Uterus (tissue), 4 donors: ENCODE results near the gene REXO1. TPM values are rescaled to one million over a fixed set of nuclear protein-coding genes. Genes with fewer than 3 reads are reported as not detected.
"Not testable (repeated sequence)": the region's sequence is repeated elsewhere in the genome, so short reads cannot be mapped to it uniquely, and the experiment has no call there.

ENCODE experiments used
- DNase-seq, 2 donors: peaks; one replicate each; pipeline ENCODE4 v3.0.0-alpha.2; 2019 to 2020
- H3K27ac ChIP-seq, 2 donors: fragments of 200-600 bp; sonication (generic); 1 replicate in 1 of 2; 2 replicates in 1 of 2; pipeline ENCODE4 v1.5.1; 2016 to 2018
- H3K27me3 ChIP-seq, 2 donors: fragments of 200-600 bp; sonication (generic); one replicate each; pipeline ENCODE4 v1.5.1; 2018 to 2019; ENCODE audit warnings: control low read depth in 1 of 2
- H3K36me3 ChIP-seq, 2 donors: fragments of 200-600 bp; sonication (generic); one replicate each; pipeline ENCODE4 v1.5.1; 2019; ENCODE audit warnings: control low read depth in 1 of 2
- H3K4me1 ChIP-seq, 2 donors: fragments of 200-600 bp; sonication (generic); one replicate each; pipeline ENCODE4 v1.5.1; 2018 to 2019; ENCODE audit warnings: control low read depth in 1 of 2
- H3K4me3 ChIP-seq, 2 donors: fragments of 200-600 bp; sonication (generic); 1 replicate in 1 of 2; 2 replicates in 1 of 2; pipeline ENCODE4 v1.5.1; 2018 to 2019; ENCODE audit warnings: mild to moderate bottlenecking in 1 of 2
- H3K9me3 ChIP-seq, 2 donors: fragments of 200-600 bp; sonication (generic); one replicate each; pipeline ENCODE4 v1.5.1; 2019; ENCODE audit warnings: control low read depth in 1 of 2
- POLR2A ChIP-seq, 2 donors: fragments of 450-650 bp; IDR thresholded peaks; one replicate each; pipeline ENCODE4 v1.6.1; 2016; ENCODE audit warnings: antibody characterized with exemption in 2 of 2, mild to moderate bottlenecking in 1 of 2, moderate library complexity in 1 of 2
- intact Hi-C: fragments of 100-400 bp; cut with DNase I; formaldehyde crosslinking; loops from one replicate; pipeline ENCODE4 v1.15.1; 2023; ENCODE audit warnings: low total_unique reads
- total RNA-seq, 4 donors: library from RNA; depleted of rRNA in 3 of 4; stranded (reverse); fragments of >200 nt in 3 of 4; gene quantifications; one replicate each; pipeline versions ENCODE4 v1.1.0 to v1.2.4, GENCODE V29; 2014 to 2023
- TF ChIP-seq, protein P1 (sequence below), 4 experiments: fragments of 200-600 bp in 2 of 4; fragments of 450-650 bp in 2 of 4; sonication (generic) in 2 of 4; IDR thresholded peaks; one replicate each; pipeline ENCODE4 v1.5.1; 2016 to 2019; ENCODE audit warnings: antibody characterized with exemption in 4 of 4, mild to moderate bottlenecking in 2 of 4, moderate library complexity in 1 of 4
- donor health status: DM: yes; HTN: yes; CAD: no.

The REXO1 gene
- total RNA-seq, 4 donors from 2014 or later = 1.5 to 67.4 (median 25.1) TPM

GRCh38 chr19:1875646-1876495 is 27.6 kb upstream of the REXO1 start:
- peak; percentile 86 to 88 for DNase-seq
- Histone ChIP-seq H3K4me1 (peaks cover 10 to 36% of the 10 kb centered on the region in 2 donors), H3K27ac (peak overlapping the region; percentile 89 to 92), H3K4me3 (peak overlapping the region; percentile 93 to 96), H3K27me3 (no peaks in the 10 kb centered on the region), H3K36me3 (no peaks in the 10 kb centered on the region), H3K9me3 (no peaks in the 10 kb centered on the region)
- TF ChIP-seq, protein P1, sequence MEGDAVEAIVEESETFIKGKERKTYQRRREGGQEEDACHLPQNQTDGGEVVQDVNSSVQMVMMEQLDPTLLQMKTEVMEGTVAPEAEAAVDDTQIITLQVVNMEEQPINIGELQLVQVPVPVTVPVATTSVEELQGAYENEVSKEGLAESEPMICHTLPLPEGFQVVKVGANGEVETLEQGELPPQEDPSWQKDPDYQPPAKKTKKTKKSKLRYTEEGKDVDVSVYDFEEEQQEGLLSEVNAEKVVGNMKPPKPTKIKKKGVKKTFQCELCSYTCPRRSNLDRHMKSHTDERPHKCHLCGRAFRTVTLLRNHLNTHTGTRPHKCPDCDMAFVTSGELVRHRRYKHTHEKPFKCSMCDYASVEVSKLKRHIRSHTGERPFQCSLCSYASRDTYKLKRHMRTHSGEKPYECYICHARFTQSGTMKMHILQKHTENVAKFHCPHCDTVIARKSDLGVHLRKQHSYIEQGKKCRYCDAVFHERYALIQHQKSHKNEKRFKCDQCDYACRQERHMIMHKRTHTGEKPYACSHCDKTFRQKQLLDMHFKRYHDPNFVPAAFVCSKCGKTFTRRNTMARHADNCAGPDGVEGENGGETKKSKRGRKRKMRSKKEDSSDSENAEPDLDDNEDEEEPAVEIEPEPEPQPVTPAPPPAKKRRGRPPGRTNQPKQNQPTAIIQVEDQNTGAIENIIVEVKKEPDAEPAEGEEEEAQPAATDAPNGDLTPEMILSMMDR (IDR thresholded peaks at IDR 0.05) = peak in 1 of 4 experiments; percentile 41
- peak; percentile 56 to 91 for TF ChIP-seq POLR2A (IDR thresholded peaks at IDR 0.05)
- intact Hi-C loops = no loop called here

DNA sequence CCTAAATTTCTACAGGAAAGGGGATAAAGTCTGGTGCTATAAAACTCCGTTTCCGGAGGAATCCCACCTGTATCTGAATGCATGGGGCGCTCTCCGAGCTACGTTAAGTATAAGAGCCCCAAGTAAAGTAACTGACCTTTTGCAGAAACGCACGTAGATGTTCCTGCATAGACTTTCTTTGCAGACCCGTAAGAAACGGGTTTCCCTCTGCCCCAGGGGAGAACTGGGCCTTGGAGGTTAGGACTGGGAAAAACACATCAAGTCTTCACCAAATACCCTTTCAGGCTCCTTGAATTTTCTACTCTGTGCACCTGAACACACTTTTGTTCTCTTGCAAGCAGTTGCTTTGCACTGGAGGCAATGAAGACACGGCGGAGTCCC is 27.0 kb upstream of the REXO1 start:
- intact Hi-C loops = not testable (repeated sequence)
- H3K4me1 ChIP-seq = peaks cover 10 to 30% of the 10 kb centered on the region in 2 donors

DNA sequence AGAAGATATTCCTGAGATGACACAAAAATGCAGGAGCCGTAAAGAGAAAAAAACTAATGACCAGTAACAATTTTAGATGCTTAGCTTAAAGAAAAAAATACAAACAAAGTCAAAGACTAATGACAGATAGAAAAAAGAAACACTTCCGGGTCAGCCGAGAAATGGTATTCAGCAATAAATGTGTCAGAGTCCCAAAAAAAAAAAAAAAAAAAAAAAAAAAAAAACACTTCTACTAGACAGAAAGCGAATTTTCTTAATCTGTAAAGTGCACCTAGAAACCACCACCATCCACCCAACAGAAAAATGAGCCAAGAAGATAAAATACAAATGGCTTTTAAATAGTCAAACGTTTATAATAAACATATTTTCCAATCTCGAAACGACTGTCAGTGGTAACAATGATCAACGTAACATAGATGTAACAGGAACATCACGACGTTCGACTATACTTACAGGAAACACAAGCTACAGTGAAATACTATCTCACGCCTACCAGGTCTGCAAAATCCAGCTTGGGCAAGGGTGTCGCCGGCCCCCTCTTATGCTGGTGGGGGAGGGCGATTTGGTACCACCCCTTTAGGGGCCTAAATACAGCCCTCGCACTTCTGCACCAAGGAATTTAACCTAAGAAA is 26.4 kb upstream of the REXO1 start:
- H3K27me3 ChIP-seq = no peaks in the 10 kb centered on the region
- DNase-seq = no peak
- no peak for TF ChIP-seq POLR2A (IDR thresholded peaks at IDR 0.05)
- intact Hi-C loops = no loop called here
- H3K9me3 ChIP-seq = no peaks in the 10 kb centered on the region
- H3K36me3 ChIP-seq = no peaks in the 10 kb centered on the region
- H3K4me1 ChIP-seq = peaks cover 10 to 30% of the 10 kb centered on the region in 2 donors
- peak overlapping the region; percentile 93 to 96 for H3K4me3 ChIP-seq
- H3K27ac ChIP-seq = peak overlapping the region; percentile 89 to 92

More for the DNA sequence above, 27.0 kb upstream of the REXO1 start:
- not testable (repeated sequence) for DNase-seq, H3K36me3 ChIP-seq, H3K27me3 ChIP-seq, H3K9me3 ChIP-seq
- peak overlapping the region; percentile 93 to 96 for H3K4me3 ChIP-seq
- H3K27ac ChIP-seq = peak overlapping the region; percentile 89 to 92

DNA sequence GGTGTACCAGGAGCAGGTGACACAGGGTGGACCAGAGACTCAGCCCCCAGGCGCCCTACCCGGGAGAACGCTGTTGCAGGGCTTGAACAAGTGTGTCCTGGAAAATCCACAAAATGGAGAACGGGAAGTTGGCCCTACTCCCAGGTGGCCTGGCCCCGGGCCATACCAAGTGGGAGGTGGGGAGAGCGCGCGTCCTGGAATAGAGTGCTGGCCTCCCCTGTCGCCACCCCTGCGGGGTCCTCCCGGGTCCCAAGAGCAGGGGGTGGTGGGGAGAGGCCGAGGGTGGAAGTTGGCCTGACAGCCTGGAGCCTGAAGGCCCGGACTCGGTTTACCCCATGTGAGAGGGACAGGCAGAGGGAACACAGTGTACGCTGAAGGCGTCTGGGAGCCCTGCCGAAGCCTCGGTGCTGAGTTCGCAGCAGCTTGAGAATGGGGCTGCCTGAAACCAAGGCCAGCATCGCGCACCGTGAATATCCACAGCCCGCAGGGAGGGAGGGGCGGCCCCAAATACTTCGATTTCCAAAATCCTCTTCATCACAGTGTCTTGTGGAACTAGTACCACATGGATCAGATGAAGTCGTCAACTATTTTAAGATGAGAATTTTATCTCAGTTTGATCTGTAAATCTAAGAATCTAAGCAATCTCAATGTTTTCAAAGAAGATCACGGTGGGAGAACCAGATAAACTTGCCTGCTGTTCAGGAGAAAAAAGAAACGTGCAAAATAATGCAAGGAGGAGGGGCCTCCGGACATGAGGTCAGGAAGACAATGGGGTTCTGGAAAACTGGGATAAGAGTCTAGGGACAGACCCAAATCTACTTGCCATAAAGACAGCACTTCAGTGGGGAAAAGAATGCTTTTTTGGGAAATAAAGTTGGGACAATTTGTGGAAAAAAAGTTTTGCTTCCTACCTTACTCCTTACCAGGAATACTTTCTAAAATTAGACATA is 25.5 kb upstream of the REXO1 start:
- peak in 1 of 2 donors; percentile 68 for DNase-seq
- H3K9me3 ChIP-seq = no peaks in the 10 kb centered on the region
- peak overlapping the region; percentile 75 to 92 for H3K27ac ChIP-seq
- peak overlapping the region; percentile 10 to 96 for H3K4me3 ChIP-seq
- H3K27me3 ChIP-seq = no peaks in the 10 kb centered on the region
- TF ChIP-seq, protein P1 (IDR thresholded peaks at IDR 0.05) = no peak
- no peak for TF ChIP-seq POLR2A (IDR thresholded peaks at IDR 0.05)
- H3K4me1 ChIP-seq = peaks cover 10 to 30% of the 10 kb centered on the region in 2 donors
- intact Hi-C loops = no loop called here
- no peaks in the 10 kb centered on the region for H3K36me3 ChIP-seq

DNA sequence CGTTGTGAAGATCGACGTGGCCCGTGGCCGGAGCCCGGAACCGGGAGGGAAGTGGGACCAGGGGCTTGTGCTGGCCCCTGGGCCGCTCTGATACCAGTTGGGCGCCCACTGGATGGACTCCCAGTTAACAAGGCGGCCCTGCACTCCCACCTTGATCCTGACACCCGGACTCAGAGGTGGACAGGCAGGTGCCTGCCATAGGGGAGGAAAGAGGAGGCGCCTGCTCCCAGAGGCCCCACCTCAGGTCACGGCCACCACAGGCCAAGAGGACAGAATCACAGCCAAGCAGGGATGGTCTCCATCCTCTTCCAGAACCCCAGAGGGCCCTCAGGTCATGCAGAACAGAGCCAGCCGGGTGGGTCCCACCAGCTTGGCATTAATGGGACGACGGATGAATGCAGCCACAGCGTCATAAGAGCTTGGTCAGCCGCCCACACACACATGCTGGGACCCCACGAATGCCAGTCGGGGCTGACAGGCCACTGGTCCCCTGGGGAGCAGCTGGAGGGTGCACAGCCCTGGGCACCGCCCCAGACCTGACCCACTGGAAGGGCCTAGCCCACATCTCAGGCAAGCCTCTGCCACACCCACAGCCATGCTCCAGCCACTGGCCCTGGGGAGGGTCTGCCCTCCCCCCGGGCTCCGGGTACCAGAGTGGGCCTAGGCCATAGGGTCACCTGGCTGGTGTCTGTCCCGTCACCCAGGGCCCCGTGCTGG is 24.7 kb upstream of the REXO1 start:
- H3K36me3 ChIP-seq = no peaks in the 10 kb centered on the region
- peak overlapping the region; percentile 10 to 20 for H3K4me3 ChIP-seq
- H3K27ac ChIP-seq = peak overlapping the region; percentile 75 to 92
- no peaks in the 10 kb centered on the region for H3K27me3 ChIP-seq
- intact Hi-C loops = no loop called here
- peaks cover 10 to 30% of the 10 kb centered on the region in 2 donors for H3K4me1 ChIP-seq
- no peak for TF ChIP-seq POLR2A (IDR thresholded peaks at IDR 0.05)
- H3K9me3 ChIP-seq = no peaks in the 10 kb centered on the region
- DNase-seq = peak in 1 of 2 donors; percentile 15

DNA sequence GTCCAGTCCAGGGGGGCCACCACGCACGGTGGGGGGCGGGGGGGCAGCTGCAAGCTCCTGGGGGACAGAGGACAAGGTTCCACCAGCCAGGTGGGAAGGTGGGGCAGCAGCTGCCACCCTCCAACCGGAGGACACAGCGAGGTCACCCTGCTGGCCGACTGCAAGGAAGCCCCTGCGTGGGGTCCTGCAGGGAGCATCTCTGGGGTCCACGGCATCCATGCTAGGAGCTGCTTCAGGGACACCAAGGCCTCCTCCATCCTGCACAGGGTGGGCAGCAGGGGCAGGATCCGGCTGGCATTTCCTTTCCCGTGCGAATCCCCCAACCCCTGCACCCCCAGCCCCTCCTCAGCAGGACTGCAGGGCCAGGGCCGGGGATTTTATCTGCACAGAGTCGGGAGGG is 23.3 kb upstream of the REXO1 start:
- Histone ChIP-seq H3K9me3 (no peaks in the 10 kb centered on the region), H3K4me1 (peaks cover 10 to 27% of the 10 kb centered on the region in 2 donors)
- TF ChIP-seq, protein P1 (IDR thresholded peaks at IDR 0.05) = no peak
- TF ChIP-seq POLR2A (IDR thresholded peaks at IDR 0.05) = no peak

More for the DNA sequence above, 23.3 kb upstream of the REXO1 start:
- intact Hi-C loops = no loop called here
- H3K4me3 ChIP-seq = no peak overlapping the region
- H3K27ac ChIP-seq = no peak overlapping the region
- no peaks in the 10 kb centered on the region for H3K36me3 ChIP-seq
- no peak for DNase-seq
- H3K27me3 ChIP-seq = no peaks in the 10 kb centered on the region
